Measurements from ENCODE around the gene EXOC4.

Gene EXOC4

DNA sequence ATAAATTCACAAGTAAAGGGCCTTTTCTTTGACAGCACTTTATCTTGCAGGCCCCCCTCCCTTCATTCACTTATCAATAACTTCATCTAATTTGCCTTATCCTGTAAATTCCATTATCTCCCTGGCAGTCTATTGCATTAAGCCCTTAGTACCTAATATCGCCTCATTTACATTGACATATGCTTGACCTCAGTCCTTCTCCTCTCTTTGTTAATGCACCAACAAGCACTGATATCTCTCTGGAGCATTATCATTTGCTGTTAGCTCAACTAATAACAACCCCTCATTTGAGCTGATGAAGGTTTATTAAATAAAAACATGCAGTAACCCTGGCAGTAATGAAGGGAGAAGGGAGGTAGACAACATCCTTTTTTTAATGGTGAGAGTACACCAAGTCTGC, 46.8 kb downstream of the EXOC4 start:
- Histone ChIP-seq H3K36me3 (ENCODE audit: insufficient read depth, insufficient read length, low read length) (no peaks in the 10 kb centered on the region), H3K27me3 (ENCODE audit: insufficient read depth, insufficient read length) (no peaks in the 10 kb centered on the region), H3K4me1 (ENCODE audit: insufficient read depth, insufficient read length) (no peaks in the 10 kb centered on the region), H3K4me3 (ENCODE audit: insufficient read length, low read depth) (no peak overlapping the region), H3K9ac (ENCODE audit: insufficient read length, low read depth) (no peak overlapping the region), H3K9me3 (ENCODE audit: insufficient read depth, low read length) (no peaks in the 10 kb centered on the region)
- no peak for DNase-seq (ENCODE audit: low read depth, low spot score)
- TF ChIP-seq YY1 (IDR thresholded peaks at IDR 0.05; ENCODE audit: insufficient read depth, insufficient read length) (no peak), SUZ12 (IDR thresholded peaks at IDR 0.05; ENCODE audit: extremely low read depth, insufficient read depth, insufficient read length) (no peak), ZNF274 (IDR thresholded peaks at IDR 0.05; ENCODE audit: low read depth, low read length) (no peak)

GRCh38 chr7:133300088-133300487, 47.2 kb downstream of the EXOC4 start:
- no peaks in the 10 kb centered on the region for H3K27me3 ChIP-seq (ENCODE audit: insufficient read depth, insufficient read length)
- no peaks in the 10 kb centered on the region for H3K4me1 ChIP-seq (ENCODE audit: insufficient read depth, insufficient read length)
- H3K9me3 ChIP-seq (ENCODE audit: insufficient read depth, low read length): no peaks in the 10 kb centered on the region
- H3K4me3 ChIP-seq (ENCODE audit: insufficient read length, low read depth): no peak overlapping the region
- TF ChIP-seq YY1 (IDR thresholded peaks at IDR 0.05; ENCODE audit: insufficient read depth, insufficient read length) (no peak), ZNF274 (IDR thresholded peaks at IDR 0.05; ENCODE audit: low read depth, low read length) (no peak), SUZ12 (IDR thresholded peaks at IDR 0.05; ENCODE audit: extremely low read depth, insufficient read depth, insufficient read length) (no peak)
- H3K36me3 ChIP-seq (ENCODE audit: insufficient read depth, insufficient read length, low read length): no peaks in the 10 kb centered on the region
- H3K9ac ChIP-seq (ENCODE audit: insufficient read length, low read depth): no peak overlapping the region
- no peak for DNase-seq (ENCODE audit: low read depth, low spot score)

- no peak overlapping the region for H3K4me3 ChIP-seq (ENCODE audit: insufficient read length, low read depth)
- no peak overlapping the region for H3K9ac ChIP-seq (ENCODE audit: insufficient read length, low read depth)
- H3K4me1 ChIP-seq (ENCODE audit: insufficient read depth, insufficient read length): no peaks in the 10 kb centered on the region
- no peaks in the 10 kb centered on the region for H3K27me3 ChIP-seq (ENCODE audit: insufficient read depth, insufficient read length)
- DNase-seq (ENCODE audit: low read depth, low spot score): no peak
- TF ChIP-seq SUZ12 (IDR thresholded peaks at IDR 0.05; ENCODE audit: extremely low read depth, insufficient read depth, insufficient read length) (no peak), YY1 (IDR thresholded peaks at IDR 0.05; ENCODE audit: insufficient read depth, insufficient read length) (no peak), ZNF274 (IDR thresholded peaks at IDR 0.05; ENCODE audit: low read depth, low read length) (no peak)
- H3K36me3 ChIP-seq (ENCODE audit: insufficient read depth, insufficient read length, low read length): peaks cover 2% of the 10 kb centered on the region
- no peaks in the 10 kb centered on the region for H3K9me3 ChIP-seq (ENCODE audit: insufficient read depth, low read length)
These were observed 47.9 kb downstream of the EXOC4 start for GRCh38 chr7:133300811-133301210.

- H3K9me3 ChIP-seq (ENCODE audit: insufficient read depth, low read length): no peaks in the 10 kb centered on the region
- H3K4me3 ChIP-seq (ENCODE audit: insufficient read length, low read depth): no peak overlapping the region
- H3K4me1 ChIP-seq (ENCODE audit: insufficient read depth, insufficient read length): no peaks in the 10 kb centered on the region
- peaks cover 9% of the 10 kb centered on the region for H3K36me3 ChIP-seq (ENCODE audit: insufficient read depth, insufficient read length, low read length)
- no peak overlapping the region for H3K9ac ChIP-seq (ENCODE audit: insufficient read length, low read depth)
- no peak for DNase-seq (ENCODE audit: low read depth, low spot score)
- H3K27me3 ChIP-seq (ENCODE audit: insufficient read depth, insufficient read length): no peaks in the 10 kb centered on the region
- TF ChIP-seq SUZ12 (IDR thresholded peaks at IDR 0.05; ENCODE audit: extremely low read depth, insufficient read depth, insufficient read length): no peak
- TF ChIP-seq ZNF274 (IDR thresholded peaks at IDR 0.05; ENCODE audit: low read depth, low read length): no peak
- no peak for TF ChIP-seq YY1 (IDR thresholded peaks at IDR 0.05; ENCODE audit: insufficient read depth, insufficient read length)
These were observed 48.6 kb downstream of the EXOC4 start for GRCh38 chr7:133301444-133301843.

GRCh38 chr7:133303372-133303771, 50.5 kb downstream of the EXOC4 start:
- Histone ChIP-seq H3K4me1 (ENCODE audit: insufficient read depth, insufficient read length) (no peaks in the 10 kb centered on the region), H3K27me3 (ENCODE audit: insufficient read depth, insufficient read length) (no peaks in the 10 kb centered on the region), H3K9ac (ENCODE audit: insufficient read length, low read depth) (no peak overlapping the region), H3K36me3 (ENCODE audit: insufficient read depth, insufficient read length, low read length) (peaks cover 27% of the 10 kb centered on the region), H3K4me3 (ENCODE audit: insufficient read length, low read depth) (no peak overlapping the region), H3K9me3 (ENCODE audit: insufficient read depth, low read length) (no peaks in the 10 kb centered on the region)
- TF ChIP-seq SUZ12 (IDR thresholded peaks at IDR 0.05; ENCODE audit: extremely low read depth, insufficient read depth, insufficient read length) (no peak), YY1 (IDR thresholded peaks at IDR 0.05; ENCODE audit: insufficient read depth, insufficient read length) (no peak), ZNF274 (IDR thresholded peaks at IDR 0.05; ENCODE audit: low read depth, low read length) (no peak)
- DNase-seq (ENCODE audit: low read depth, low spot score): no peak

GRCh38 chr7:133303931-133304330, 51.1 kb downstream of the EXOC4 start:
- no peaks in the 10 kb centered on the region for H3K27me3 ChIP-seq (ENCODE audit: insufficient read depth, insufficient read length)
- H3K36me3 ChIP-seq (ENCODE audit: insufficient read depth, insufficient read length, low read length): peaks cover 31% of the 10 kb centered on the region
- H3K4me3 ChIP-seq (ENCODE audit: insufficient read length, low read depth): no peak overlapping the region
- no peak for TF ChIP-seq SUZ12 (IDR thresholded peaks at IDR 0.05; ENCODE audit: extremely low read depth, insufficient read depth, insufficient read length)
- no peak for TF ChIP-seq ZNF274 (IDR thresholded peaks at IDR 0.05; ENCODE audit: low read depth, low read length)
- no peak for TF ChIP-seq YY1 (IDR thresholded peaks at IDR 0.05; ENCODE audit: insufficient read depth, insufficient read length)
- no peak for DNase-seq (ENCODE audit: low read depth, low spot score)
- no peaks in the 10 kb centered on the region for H3K9me3 ChIP-seq (ENCODE audit: insufficient read depth, low read length)
- no peaks in the 10 kb centered on the region for H3K4me1 ChIP-seq (ENCODE audit: insufficient read depth, insufficient read length)
- no peak overlapping the region for H3K9ac ChIP-seq (ENCODE audit: insufficient read length, low read depth)

DNA sequence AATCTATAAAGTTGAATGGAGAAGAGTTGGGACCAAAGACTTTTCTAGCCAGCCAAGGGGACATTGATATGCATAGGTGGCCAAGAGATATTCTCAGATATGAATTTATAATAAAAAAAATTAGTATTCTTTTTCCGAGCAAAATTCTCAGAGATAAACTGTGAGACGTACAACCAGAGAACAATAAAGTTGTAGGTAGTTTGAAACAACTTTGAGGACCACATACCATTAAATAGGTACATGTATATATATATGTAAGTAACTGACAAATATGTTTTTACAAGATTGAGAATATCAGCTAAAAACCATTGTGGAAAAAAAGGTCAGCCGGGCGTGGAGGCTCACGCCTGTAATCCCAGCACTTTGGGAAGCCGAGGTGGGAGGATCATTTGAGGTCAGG, 56.5 kb downstream of the EXOC4 start:
- no peak for DNase-seq (ENCODE audit: low read depth, low spot score)
- Histone ChIP-seq H3K27me3 (ENCODE audit: insufficient read depth, insufficient read length) (no peaks in the 10 kb centered on the region), H3K4me1 (ENCODE audit: insufficient read depth, insufficient read length) (no peaks in the 10 kb centered on the region), H3K36me3 (ENCODE audit: insufficient read depth, insufficient read length, low read length) (peaks cover 38% of the 10 kb centered on the region), H3K4me3 (ENCODE audit: insufficient read length, low read depth) (no peak overlapping the region), H3K9me3 (ENCODE audit: insufficient read depth, low read length) (no peaks in the 10 kb centered on the region), H3K9ac (ENCODE audit: insufficient read length, low read depth) (no peak overlapping the region)
- TF ChIP-seq YY1 (IDR thresholded peaks at IDR 0.05; ENCODE audit: insufficient read depth, insufficient read length): no peak
- TF ChIP-seq SUZ12 (IDR thresholded peaks at IDR 0.05; ENCODE audit: extremely low read depth, insufficient read depth, insufficient read length): no peak
- no peak for TF ChIP-seq ZNF274 (IDR thresholded peaks at IDR 0.05; ENCODE audit: low read depth, low read length)

Data from NT2/D1 (cell line).